Left colon (tissue), 2 donors: ENCODE data around the gene CD36. TPM values are rescaled to one million over a fixed set of nuclear protein-coding genes. Genes with fewer than 3 reads are reported as not detected.

ENCODE experiments used
- ATAC-seq: fragments of 200-7000 bp; cut with Tn5 transposase; one replicate; pipeline ENCODE4 v1.9.1; 2020; ENCODE audit warnings: mild to moderate bottlenecking, moderate library complexity
- DNase-seq, 2 donors: peaks; one replicate each; pipeline ENCODE4 v3.0.0-alpha.2; 2020
- intact Hi-C, 2 donors: fragments of 100-400 bp; cut with DNase I in 1 of 2; cut with micrococcal nuclease in 1 of 2; formaldehyde crosslinking; loops; one replicate each; pipeline versions ENCODE4 v1.11.2 to v1.14.0; 2022; cut with DNase I, micrococcal nuclease
- total RNA-seq, 2 donors: library from RNA; stranded (reverse); fragmentation: NEBNext Ultra II Directional; extraction: Animal tissue kit (Norgen Biotek cat#: 25700); gene quantifications; one replicate each; pipeline ENCODE4 v1.2.1, GENCODE V29; 2021
- donor health status: DM: no; HTN: no; CAD: no.
- donor health status: DM: yes; HTN: yes; CAD: no.

CD36 gene
- total RNA-seq, 2 donors from 2014 or later = 18.0 to 27.4 TPM

- ATAC-seq = no peak
- intact Hi-C loops = loop anchor here in 1 of 2 donors (10.0 kb wide), 1 partner anchor 190 kb away; the partner anchor contains the start of gene SEMA3C
- DNase-seq = no peak
Observed at GRCh38 chr7:80724249-80724871, 85.9 kb downstream of the CD36 start.

GRCh38 chr7:80725181-80725611 is 86.8 kb downstream of the CD36 start:
- ATAC-seq (no peak), DNase-seq (no peak)
- intact Hi-C loops = loop anchor here in 1 of 2 donors (10.0 kb wide), 1 partner anchor 190 kb away; the partner anchor contains the start of gene SEMA3C

Other genes starting within 250 kb of the CD36 start
- gene GNAT3, start 126.6 kb upstream of the CD36 start, total RNA-seq = not detected